Spleen (tissue), 11 donors: Measurements from ENCODE around the gene KHDC4. TPM values are rescaled to one million over a fixed set of nuclear protein-coding genes. Genes with fewer than 3 reads are reported as not detected.
A peak's percentile ranks its signal among the peaks of the same experiment; 100 is the strongest.

Experiments used
- DNase-seq: peaks from one replicate; pipeline ENCODE4 v3.0.0-alpha.2; 2020
- H3K27ac ChIP-seq, 8 donors: fragments of 200-600 bp; sonication (generic) in 7 of 8; 1 replicate in 4 of 8; 2 replicates in 4 of 8; pipeline versions ENCODE4 v1.5.0 to v1.8.0; 2016 to 2021; ENCODE audit warnings: inconsistent platforms in 4 of 8, mild to moderate bottlenecking in 4 of 8, moderate library complexity in 1 of 8
- H3K27me3 ChIP-seq, 7 donors: fragments of 200-600 bp; sonication (generic) in 6 of 7; replicated peaks in 1 of 7; 1 replicate in 4 of 7; 2 replicates in 3 of 7; pipeline versions ENCODE4 v1.5.0 to v1.8.0; 2016 to 2021; ENCODE audit warnings: inconsistent platforms in 3 of 7, mild to moderate bottlenecking in 1 of 7
- H3K36me3 ChIP-seq, 6 donors: fragments of 200-600 bp; sonication (generic) in 5 of 6; 1 replicate in 4 of 6; 2 replicates in 2 of 6; pipeline versions ENCODE4 v1.5.0 to v1.8.0; 2016 to 2021; ENCODE audit warnings: inconsistent platforms in 2 of 6
- H3K4me1 ChIP-seq, 6 donors: fragments of 200-600 bp; sonication (generic) in 5 of 6; 1 replicate in 3 of 6; 2 replicates in 3 of 6; pipeline versions ENCODE4 v1.5.0 to v1.8.0; 2016 to 2021; ENCODE audit warnings: inconsistent platforms in 3 of 6
- H3K4me3 ChIP-seq, 8 donors: fragments of 200-600 bp; sonication (generic) in 7 of 8; 1 replicate in 4 of 8; 2 replicates in 4 of 8; pipeline versions ENCODE4 v1.5.0 to v1.8.0; 2016 to 2021; ENCODE audit warnings: inconsistent platforms in 4 of 8, mild to moderate bottlenecking in 4 of 8, moderate library complexity in 2 of 8
- H3K9me3 ChIP-seq, 8 donors: fragments of 200-600 bp; sonication (generic) in 7 of 8; 1 replicate in 4 of 8; 2 replicates in 4 of 8; pipeline versions ENCODE4 v1.5.0 to v1.8.0; 2016 to 2021; ENCODE audit warnings: inconsistent platforms in 4 of 8
- CTCF ChIP-seq, 11 experiments: fragments of 200-600 bp in 7 of 11; fragments of 450-650 bp in 4 of 11; sonication (generic) in 4 of 11; IDR thresholded peaks in 8 of 11; conservative IDR thresholded peaks in 3 of 11; 1 replicate in 7 of 11; 2 replicates in 4 of 11; pipeline versions ENCODE4 v1.4.0 to v1.8.0; 2016 to 2021; ENCODE audit warnings: antibody characterized with exemption in 11 of 11, inconsistent platforms in 4 of 11, mild to moderate bottlenecking in 1 of 11
- POLR2A ChIP-seq, 3 donors: fragments of 450-650 bp; IDR thresholded peaks; one replicate each; pipeline ENCODE4 v1.5.1; 2017; ENCODE audit warnings: antibody characterized with exemption in 3 of 3, mild to moderate bottlenecking in 1 of 3
- POLR2AphosphoS5 ChIP-seq, 3 donors: sonication (generic); formaldehyde crosslinking; IDR thresholded peaks; one replicate each; pipeline ENCODE4 v1.5.1; 2017; ENCODE audit warnings: antibody characterized with exemption in 3 of 3
- WGBS, 5 donors: extraction: QIAGEN DNeasy Blood & Tissue Kit in 3 of 5; methylation state at CpG; one replicate each; pipeline versions ENCODE4 v1.1.5 to v1.1.7; 2013 to 2018; 5-methylcytosine and 5-hydroxymethylcytosine counted together
- intact Hi-C: fragments of 100-400 bp; cut with DNase I; formaldehyde crosslinking; loops from one replicate; pipeline ENCODE4 v1.15.0; 2023; ENCODE audit warnings: low total_unique reads
- polyA plus RNA-seq, 3 donors: library from polyadenylated mRNA; stranded (reverse); fragments of 200-250 nt; gene quantifications; one replicate each; pipeline ENCODE4 v1.2.1, GENCODE V29; 2013
- total RNA-seq, 7 donors: library from RNA; depleted of rRNA in 3 of 7; stranded (reverse); fragments of >200 nt in 3 of 7; fragmentation: NEBNext Ultra II Directional in 4 of 7; extraction: Animal tissue kit (Norgen Biotek cat#: 25700) in 4 of 7; gene quantifications; one replicate each; pipeline versions ENCODE4 v1.1.0 to v1.2.1, GENCODE V29; 2016 to 2021
- donor health status: healthy with polysubstance abuse.
- donor health status: DM: no; HTN: no; CAD: no; lungs with moderate emphysema.
- donor health status: DM: no; HTN: no; CAD: no.
- donor health status: Bipolar disorder and iron deficiency.
- donor health status: healthy.
- donor health status: DM: no; HTN: no; CAD: no.
- donor health status: DM: yes; HTN: yes; CAD: no.

KHDC4 gene
- total and polyA plus RNA-seq, 10 donors: 24.9 to 70.5 (median 50.7) TPM

- Histone ChIP-seq H3K9me3 (no peaks in the 10 kb centered on the region), H3K27ac (peak within 1 kb of the TSS; percentile 70 to 90 (median 79)), H3K36me3 (peaks cover 0 to 9% (median 0%) of the 10 kb centered on the region in 6 donors), H3K4me1 (peaks cover 54 to 90% (median 83%) of the 10 kb centered on the region in 6 donors), H3K27me3 (no peaks in the 10 kb centered on the region), H3K4me3 (no peak within 1 kb of the TSS)
- peak; percentile 74 for DNase-seq
- TF ChIP-seq POLR2AphosphoS5 (IDR thresholded peaks at IDR 0.05) (peak in 2 of 3 donors; percentile 52 to 60), CTCF (IDR thresholded peaks at IDR 0.05 in 8 of 11, conservative IDR thresholded peaks at IDR 0.05 in 3 of 11) (no peak), POLR2A (IDR thresholded peaks at IDR 0.05) (no peak)
- intact Hi-C loops: loop anchor here (5.0 kb wide), 1 partner anchor 41 kb away; no protein-coding TSS in a partner anchor
- 52 to 61% (median 57%) methylated on average over 11 of the region's 11 CpGs for WGBS, 5 donors
Observed at GRCh38 chr1:155940993-155941844, 7.0 kb upstream of the KHDC4 start, which contains the start of gene RXFP4. TSS of gene RXFP4 (plus strand) at chr1:155941638. CDS start at chr1:155941710, 72 bp downstream.

- WGBS, 5 donors: 27 to 51% (median 43%) methylated on average over 4 of the region's 4 CpGs
- no peak overlapping the region for H3K4me3 ChIP-seq
- peak overlapping the region; percentile 70 to 90 (median 79) for H3K27ac ChIP-seq
- H3K36me3 ChIP-seq: peaks cover 0 to 3% (median 0%) of the 10 kb centered on the region in 6 donors
- H3K9me3 ChIP-seq: no peaks in the 10 kb centered on the region
- intact Hi-C loops: loop anchor here (5.0 kb wide), 1 partner anchor 42 kb away; no protein-coding TSS in a partner anchor
- TF ChIP-seq CTCF (IDR thresholded peaks at IDR 0.05 in 8 of 11, conservative IDR thresholded peaks at IDR 0.05 in 3 of 11) (no peak), POLR2AphosphoS5 (IDR thresholded peaks at IDR 0.05) (peak in 2 of 3 donors; percentile 39 to 76)
- no peaks in the 10 kb centered on the region for H3K27me3 ChIP-seq
- peak; percentile 66 for DNase-seq
- peaks cover 48 to 83% (median 77%) of the 10 kb centered on the region in 6 donors for H3K4me1 ChIP-seq
Observed at GRCh38 chr1:155940482-155940992, 6.3 kb upstream of the KHDC4 start.

GRCh38 chr1:155938220-155938627 is 4.0 kb upstream of the KHDC4 start:
- intact Hi-C loops: no loop called here
- WGBS, 5 donors: 0 to 2% (median 0%) methylated on average over 1 of the region's 1 CpG
- Histone ChIP-seq H3K4me1 (peaks cover 48 to 78% (median 68%) of the 10 kb centered on the region in 6 donors), H3K27me3 (no peaks in the 10 kb centered on the region), H3K27ac (peak overlapping the region; percentile 27 to 90 (median 64)), H3K36me3 (peaks cover 0 to 4% (median 2%) of the 10 kb centered on the region in 6 donors), H3K4me3 (no peak overlapping the region), H3K9me3 (no peaks in the 10 kb centered on the region)
- DNase-seq: no peak
- peak; percentile 50 to 89 (median 74) for TF ChIP-seq CTCF (IDR thresholded peaks at IDR 0.05 in 8 of 11, conservative IDR thresholded peaks at IDR 0.05 in 3 of 11)
- no peak for TF ChIP-seq POLR2A (IDR thresholded peaks at IDR 0.05)
- peak in 1 of 3 donors; percentile 41 for TF ChIP-seq POLR2AphosphoS5 (IDR thresholded peaks at IDR 0.05)
